BJ (cell line): Measurements from ENCODE around the gene CLMP. TPM values are rescaled to one million over a fixed set of nuclear protein-coding genes. Genes with fewer than 3 reads are reported as not detected.

Source experiments
- CTCF ChIA-PET: fragments of 350-600 bp; formaldehyde crosslinking; extraction: SDS; loops from one replicate; lab custom pipeline; 2021; ENCODE audit warnings: antibody characterized with exemption, inconsistent platforms; lab: Yijun Ruan, JAX
- POLR2A ChIA-PET: fragments of 300-600 bp; sonication (Branson Sonifier 250); formaldehyde crosslinking; extraction: SDS; loops from one replicate; lab custom pipeline; 2021; ENCODE audit warnings: antibody characterized with exemption; lab: Charles Lee
- DNase-seq: peaks from one replicate; pipeline ENCODE4 v3.0.0-alpha.2; 2011; ENCODE audit warnings: low read depth
- H3K27me3 ChIP-seq: 2 replicates; pipeline ENCODE4 v1.6.0; 2011; ENCODE audit warnings: low read length; ENCODE audit not compliant: control insufficient read depth, insufficient read depth
- H3K36me3 ChIP-seq: 2 replicates; pipeline ENCODE4 v1.5.1; 2011; ENCODE audit warnings: low read length; ENCODE audit not compliant: control insufficient read depth, insufficient read depth
- H3K4me3 ChIP-seq: 2 replicates; pipeline ENCODE4 v1.5.1; 2011; ENCODE audit warnings: low read depth, mild to moderate bottlenecking, control low read depth, low read length
- CTCF ChIP-seq: IDR thresholded peaks from 2 replicates; pipeline ENCODE4 v1.5.1; 2011; ENCODE audit warnings: low read depth, mild to moderate bottlenecking, control low read depth, inconsistent platforms, low read length, moderate library complexity; ENCODE audit not compliant: insufficient read depth
- polyA plus RNA-seq: library from polyadenylated mRNA; depleted of rRNA; stranded (reverse); fragments of >200 nt; gene quantifications from 2 replicates; pipeline ENCODE4 v1.2.3, GENCODE V29; 2011

CLMP gene
- polyA plus RNA-seq, 1 experiment: 219 TPM

GRCh38 chr11:123228496-123229163, 33.6 kb upstream of the CLMP start:
- ChIA-PET CTCF (no interaction called here), POLR2A (no interaction called here)
- no peak overlapping the region for H3K4me3 ChIP-seq
- no peaks in the 10 kb centered on the region for H3K27me3 ChIP-seq
- TF ChIP-seq CTCF: no peak
- H3K36me3 ChIP-seq: no peaks in the 10 kb centered on the region
- DNase-seq: no peak

GRCh38 chr11:123227763-123228495, 32.9 kb upstream of the CLMP start:
- H3K36me3 ChIP-seq: no peaks in the 10 kb centered on the region
- H3K4me3 ChIP-seq: no peak overlapping the region
- ChIA-PET CTCF (no interaction called here), POLR2A (no interaction called here)
- no peak for TF ChIP-seq CTCF
- DNase-seq: no peak
- H3K27me3 ChIP-seq: no peaks in the 10 kb centered on the region

- DNase-seq: no peak
- ChIA-PET POLR2A (no interaction called here), CTCF (interaction anchor here (1.5 to 3.7 kb wide), 3 partner anchors 10 to 33 kb away, joined by 4 to 7 read pairs (median 4); no protein-coding TSS in a partner anchor)
- H3K27me3 ChIP-seq: no peaks in the 10 kb centered on the region
- H3K36me3 ChIP-seq: no peaks in the 10 kb centered on the region
- no peak overlapping the region for H3K4me3 ChIP-seq
- TF ChIP-seq CTCF: no peak
These were observed 26.5 kb upstream of the CLMP start for GRCh38 chr11:123221584-123221983.

- POLR2A ChIA-PET: no interaction called here
- no peak for TF ChIP-seq CTCF
- DNase-seq: no peak
- no peaks in the 10 kb centered on the region for H3K27me3 ChIP-seq
- CTCF ChIA-PET: interaction anchor here (1.5 to 3.7 kb wide), 4 partner anchors 10 to 33 kb away, joined by 4 to 7 read pairs (median 5); no protein-coding TSS in a partner anchor
- H3K4me3 ChIP-seq: no peak overlapping the region
- H3K36me3 ChIP-seq: no peaks in the 10 kb centered on the region
These were observed 26.1 kb upstream of the CLMP start for GRCh38 chr11:123221096-123221561.

GRCh38 chr11:123219066-123219690, 24.1 kb upstream of the CLMP start:
- H3K27me3 ChIP-seq: no peaks in the 10 kb centered on the region
- DNase-seq: no peak
- ChIA-PET POLR2A (no interaction called here), CTCF (interaction anchor here (2.0 to 3.7 kb wide), 2 partner anchors 8 to 28 kb away, joined by 6 to 7 read pairs; no protein-coding TSS in a partner anchor)
- H3K4me3 ChIP-seq: no peak overlapping the region
- no peak for TF ChIP-seq CTCF
- H3K36me3 ChIP-seq: no peaks in the 10 kb centered on the region
